BLaER1 treated with 17β-estradiol and CSF1 and Interleukin-3, amounts not matched to agents 10 nM and 100 nM (cell line): ENCODE data around the gene PDHB.

Experiments used
- H3K27ac ChIP-seq, 11 experiments: shearing (Covaris generic); formaldehyde crosslinking; 2 replicates each; pipeline ENCODE4 v1.8.1; 2022
- H3K27me3 ChIP-seq, 11 experiments: shearing (Covaris generic); formaldehyde crosslinking; 2 replicates each; pipeline ENCODE4 v1.8.1; 2022
- H3K36me3 ChIP-seq, 11 experiments: shearing (Covaris generic); formaldehyde crosslinking; 2 replicates each; pipeline ENCODE4 v1.8.1; 2022
- H3K4me1 ChIP-seq, 10 experiments: shearing (Covaris generic); formaldehyde crosslinking; 2 replicates each; pipeline ENCODE4 v1.8.1; 2022
- H3K4me2 ChIP-seq, 11 experiments: shearing (Covaris generic); formaldehyde crosslinking; 2 replicates each; pipeline ENCODE4 v1.8.1; 2022
- H3K4me3 ChIP-seq, 10 experiments: shearing (Covaris generic); formaldehyde crosslinking; 2 replicates each; pipeline ENCODE4 v1.8.1; 2022
- H3K9ac ChIP-seq, 11 experiments: shearing (Covaris generic); formaldehyde crosslinking; 2 replicates each; pipeline ENCODE4 v1.8.1; 2022
- H3K9me3 ChIP-seq, 11 experiments: shearing (Covaris generic); formaldehyde crosslinking; replicated peaks in 1 of 11; 2 replicates each; pipeline ENCODE4 v1.8.1; 2022
- H4K20me1 ChIP-seq, 11 experiments: shearing (Covaris generic); formaldehyde crosslinking; 2 replicates each; pipeline ENCODE4 v1.8.1; 2022
- Cebpa-rat ChIP-seq, 11 experiments: shearing (Covaris generic); IDR thresholded peaks; 2 replicates each; pipeline ENCODE4 v1.8.1; 2022

PDHB gene

DNA sequence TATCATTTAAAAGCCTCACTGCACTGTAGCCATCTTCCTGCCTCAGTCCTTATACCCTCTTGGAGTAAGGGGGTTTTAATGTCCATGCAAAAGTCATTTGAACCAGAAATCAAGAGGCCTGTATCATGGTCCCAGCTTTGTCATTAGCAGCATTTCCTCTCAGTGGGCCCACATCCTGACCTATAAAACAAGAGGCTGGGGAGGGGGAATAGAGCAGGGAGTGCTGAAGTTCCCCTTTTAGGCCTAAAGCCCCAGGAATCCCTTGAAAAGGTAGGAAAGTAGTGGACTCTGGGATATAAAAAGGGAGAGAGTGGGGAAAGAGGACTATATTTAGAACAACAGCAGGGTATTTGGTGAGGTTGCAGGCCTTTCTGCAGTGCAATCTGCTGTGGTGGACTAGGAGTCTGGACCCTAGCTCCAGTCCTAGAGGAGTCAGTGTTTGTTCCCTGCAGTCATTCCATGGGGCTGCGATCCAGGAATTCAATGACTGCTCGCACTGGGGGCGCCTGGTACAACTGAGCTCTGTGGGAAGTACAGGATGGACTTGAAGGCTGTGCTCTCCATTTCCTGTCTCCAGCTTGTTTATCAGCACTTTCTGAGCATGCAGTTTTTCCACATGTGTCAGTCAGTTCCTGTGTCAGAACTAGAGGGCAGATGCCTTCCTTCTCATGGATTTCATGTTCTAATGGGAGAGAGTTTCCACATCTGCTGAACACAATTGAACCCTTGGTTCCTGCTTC lies 46.8 kb downstream of the PDHB start:
- H4K20me1 ChIP-seq: peaks cover 0 to 100% (median 81%) of the 10 kb centered on the region in 11 experiments; a peak in 20 of 22 replicates
- TF ChIP-seq Cebpa-rat (IDR thresholded peaks at IDR 0.05): no peak
- H3K9me3 ChIP-seq: no peaks in the 10 kb centered on the region
- peak overlapping the region in 6 of 11 experiments; percentile 4 to 62 (median 32); a peak in 8 of 22 replicates for H3K27ac ChIP-seq
- peaks cover 49 to 100% (median 98%) of the 10 kb centered on the region in 11 experiments for H3K36me3 ChIP-seq
- H3K27me3 ChIP-seq: no peaks in the 10 kb centered on the region
- H3K4me1 ChIP-seq: peaks cover 48 to 75% (median 62%) of the 10 kb centered on the region in 10 experiments
- H3K9ac ChIP-seq: peak overlapping the region in 6 of 11 experiments; percentile 5 to 13 (median 8); a peak in 5 of 22 replicates
- H3K4me2 ChIP-seq: peak overlapping the region; percentile 1 to 75 (median 41); a peak in 17 of 22 replicates
- H3K4me3 ChIP-seq: no peak overlapping the region

- H4K20me1 ChIP-seq: peaks cover 0 to 100% (median 91%) of the 10 kb centered on the region in 11 experiments; a peak in 20 of 22 replicates
- no peaks in the 10 kb centered on the region for H3K27me3 ChIP-seq
- peaks cover 44 to 100% (median 98%) of the 10 kb centered on the region in 11 experiments for H3K36me3 ChIP-seq
- no peak overlapping the region for H3K4me3 ChIP-seq
- peak overlapping the region in 7 of 11 experiments; percentile 1 to 72 (median 51); a peak in 11 of 22 replicates for H3K4me2 ChIP-seq
- H3K9ac ChIP-seq: peak overlapping the region in 4 of 11 experiments; percentile 1 to 40 (median 22); a peak in 3 of 22 replicates
- H3K27ac ChIP-seq: peak overlapping the region in 1 of 11 experiments; percentile 17; a peak in 1 of 22 replicates
- H3K9me3 ChIP-seq: no peaks in the 10 kb centered on the region
- TF ChIP-seq Cebpa-rat (IDR thresholded peaks at IDR 0.05): no peak
- H3K4me1 ChIP-seq: peaks cover 48 to 64% (median 60%) of the 10 kb centered on the region in 10 experiments
Measured at GRCh38 chr3:58384381-58385090, 49.1 kb downstream of the PDHB start.

DNA sequence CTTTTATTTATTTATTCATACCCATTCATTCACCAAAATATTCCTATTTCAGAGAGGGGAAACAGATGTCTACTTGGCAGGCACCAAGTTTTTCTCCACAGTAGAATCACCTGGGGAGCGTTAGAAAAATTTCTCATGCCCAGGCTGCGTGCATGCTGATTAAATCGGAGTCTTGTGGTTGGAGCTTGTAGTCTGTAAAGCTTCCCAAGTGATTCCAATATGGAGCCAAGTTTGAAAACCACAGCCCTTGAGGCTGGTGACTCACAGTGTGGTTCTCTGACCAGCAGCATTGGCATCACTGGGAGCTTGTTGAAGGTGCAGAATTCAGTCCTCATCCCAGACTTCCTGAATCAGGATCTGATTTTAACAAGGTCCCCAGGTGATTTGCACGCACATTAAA lies 49.7 kb downstream of the PDHB start:
- Histone ChIP-seq H3K4me3 (no peak overlapping the region), H3K9me3 (no peaks in the 10 kb centered on the region), H3K27me3 (no peaks in the 10 kb centered on the region), H3K4me1 (peaks cover 48 to 61% (median 56%) of the 10 kb centered on the region in 10 experiments), H3K4me2 (peak overlapping the region in 7 of 11 experiments; percentile 1 to 72 (median 49); a peak in 11 of 22 replicates), H3K27ac (0 out of 22 replicates have a peak overlapping the region, but pooled peaks of 1 of the 11 experiments have one; percentile 17), H3K36me3 (peaks cover 46 to 100% (median 98%) of the 10 kb centered on the region in 11 experiments), H3K9ac (peak overlapping the region in 1 of 11 experiments; percentile 1; a peak in 1 of 22 replicates), H4K20me1 (peaks cover 0 to 100% (median 93%) of the 10 kb centered on the region in 11 experiments; a peak in 20 of 22 replicates)
- TF ChIP-seq Cebpa-rat (IDR thresholded peaks at IDR 0.05): no peak

DNA sequence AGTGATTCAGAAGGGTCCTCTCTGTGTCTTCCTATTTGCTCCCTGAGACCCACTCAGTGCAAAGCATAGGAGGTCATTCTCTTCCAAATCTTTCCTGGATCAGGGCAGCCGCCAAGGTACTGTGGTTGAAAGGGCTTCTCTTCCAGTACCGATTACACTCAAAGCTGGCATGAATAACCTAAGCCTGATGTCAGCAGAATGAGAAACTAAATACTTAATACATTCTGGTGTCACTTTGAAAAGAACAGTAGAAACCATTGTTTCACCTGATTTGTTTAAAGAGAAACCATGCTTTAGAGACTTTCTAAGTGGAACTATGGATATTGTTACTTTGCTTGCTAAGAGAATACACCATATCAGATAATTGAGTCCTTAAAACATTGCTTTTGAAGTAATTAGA lies 50.2 kb downstream of the PDHB start:
- Histone ChIP-seq H3K27ac (no peak overlapping the region), H4K20me1 (peaks cover 0 to 100% (median 94%) of the 10 kb centered on the region in 11 experiments; a peak in 20 of 22 replicates), H3K36me3 (peaks cover 48 to 100% (median 98%) of the 10 kb centered on the region in 11 experiments), H3K4me1 (peaks cover 44 to 57% (median 53%) of the 10 kb centered on the region in 10 experiments), H3K9ac (no peak overlapping the region), H3K4me3 (no peak overlapping the region), H3K27me3 (no peaks in the 10 kb centered on the region), H3K4me2 (peak overlapping the region in 6 of 11 experiments; percentile 1 to 72 (median 56); a peak in 7 of 22 replicates), H3K9me3 (no peaks in the 10 kb centered on the region)
- no peak for TF ChIP-seq Cebpa-rat (IDR thresholded peaks at IDR 0.05)

- no peak overlapping the region for H3K4me2 ChIP-seq
- H3K9me3 ChIP-seq: no peaks in the 10 kb centered on the region
- peaks cover 7 to 100% (median 93%) of the 10 kb centered on the region in 11 experiments; a peak in 21 of 22 replicates for H4K20me1 ChIP-seq
- H3K4me3 ChIP-seq: no peak overlapping the region
- H3K4me1 ChIP-seq: peaks cover 10 to 18% (median 15%) of the 10 kb centered on the region in 10 experiments; a peak in 19 of 20 replicates
- no peak overlapping the region for H3K27ac ChIP-seq
- no peak for TF ChIP-seq Cebpa-rat (IDR thresholded peaks at IDR 0.05)
- no peaks in the 10 kb centered on the region for H3K27me3 ChIP-seq
- peaks cover 63 to 100% (median 95%) of the 10 kb centered on the region in 11 experiments for H3K36me3 ChIP-seq
- H3K9ac ChIP-seq: no peak overlapping the region
Measured at GRCh38 chr3:58379351-58380073, 54.1 kb downstream of the PDHB start.

- no peak overlapping the region for H3K4me3 ChIP-seq
- no peak for TF ChIP-seq Cebpa-rat (IDR thresholded peaks at IDR 0.05)
- no peak overlapping the region for H3K9ac ChIP-seq
- H3K36me3 ChIP-seq: peaks cover 58 to 100% (median 93%) of the 10 kb centered on the region in 11 experiments
- no peak overlapping the region for H3K4me2 ChIP-seq
- no peak overlapping the region for H3K27ac ChIP-seq
- peaks cover 0 to 11% (median 2%) of the 10 kb centered on the region in 10 experiments; a peak in 5 of 20 replicates for H3K4me1 ChIP-seq
- H4K20me1 ChIP-seq: peaks cover 7 to 100% (median 91%) of the 10 kb centered on the region in 11 experiments; a peak in 21 of 22 replicates
- no peaks in the 10 kb centered on the region for H3K27me3 ChIP-seq
- H3K9me3 ChIP-seq: no peaks in the 10 kb centered on the region
Measured at GRCh38 chr3:58377750-58378149, 55.9 kb downstream of the PDHB start.
